K562 (cell line): ENCODE results near the gene SKAP2.

Experiments used
- CHD2 ChIP-seq: IDR thresholded peaks from 2 replicates; pipeline ENCODE4 v1.6.1; 2011; ENCODE audit warnings: low read depth, low read length
- FOXA1 ChIP-seq: fragments of 450-650 bp; IDR thresholded peaks from 2 replicates; pipeline ENCODE4 v1.6.1; 2016; ENCODE audit warnings: mild to moderate bottlenecking, borderline replicate concordance
- NCOA2 ChIP-seq, 2 experiments: fragments of 450-650 bp; IDR thresholded peaks; 2 replicates each; pipeline ENCODE4 v1.6.1; 2018; ENCODE audit warnings: mild to moderate bottlenecking in 2 of 2, moderate library complexity in 1 of 2; ENCODE audit not compliant: partially characterized antibody in 2 of 2
- RB1 ChIP-seq: fragments of 450-650 bp; IDR thresholded peaks from 2 replicates; pipeline ENCODE4 v1.6.1; 2017; ENCODE audit warnings: low read depth, mild to moderate bottlenecking
- TCF7L2 ChIP-seq: fragments of 150-350 bp; IDR thresholded peaks from 2 replicates; pipeline ENCODE4 v1.6.1; 2016; ENCODE audit warnings: low read depth, mild to moderate bottlenecking, low read length, moderate library complexity
- ZNF316 ChIP-seq: fragments of 450-650 bp; IDR thresholded peaks from 2 replicates; pipeline ENCODE4 v1.6.1; 2016
- TF ChIP-seq, protein P1 (sequence below): fragments of 250-450 bp; sonication (Bioruptor Pico); IDR thresholded peaks from 2 replicates; pipeline ENCODE4 v1.5.1; 2021; ENCODE audit warnings: mild to moderate bottlenecking
- TF ChIP-seq, protein P2 (sequence below), 3 experiments: IDR thresholded peaks in 2 of 3; conservative IDR thresholded peaks in 1 of 3; 2 replicates each; pipeline ENCODE4 v1.5.1; 2011 to 2012; ENCODE audit warnings: low read length in 3 of 3, mild to moderate bottlenecking in 3 of 3, control low read depth in 2 of 3, improper control_type of control experiment in 1 of 3, inconsistent platforms in 1 of 3, low read depth in 1 of 3, mixed read lengths in 1 of 3, moderate library complexity in 1 of 3; ENCODE audit not compliant: insufficient read depth in 2 of 3
- TF ChIP-seq, protein P3 (sequence below): conservative IDR thresholded peaks from 2 replicates; pipeline ENCODE4 v1.6.1; 2011; ENCODE audit warnings: low read depth, mild to moderate bottlenecking, low read length; ENCODE audit not compliant: control insufficient read depth
- TF ChIP-seq, protein P4 (sequence below): sonication (generic); formaldehyde crosslinking; IDR thresholded peaks from 2 replicates; pipeline ENCODE4 v1.8.1; 2023; ENCODE audit warnings: mild to moderate bottlenecking, missing genetic modification reagents

DNA sequence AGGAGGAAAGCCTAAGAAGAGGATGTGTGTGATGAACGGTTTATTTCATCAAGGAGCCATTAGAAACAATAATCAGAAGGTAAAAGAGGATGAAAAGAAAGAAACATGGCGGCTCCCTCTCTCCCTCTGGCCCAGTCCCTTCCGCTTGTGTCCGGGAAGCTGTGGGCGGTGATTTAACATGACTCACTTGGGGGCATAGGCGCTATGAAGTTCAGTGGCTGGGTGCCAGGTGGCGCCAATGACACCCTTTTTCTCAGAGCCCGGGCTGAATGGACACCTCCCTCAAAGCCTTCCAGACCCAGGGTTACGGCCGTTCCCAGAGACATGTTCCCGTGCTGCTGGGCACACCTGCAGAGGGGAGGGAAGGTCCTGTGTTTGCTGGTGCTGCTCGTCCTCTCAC is 244.0 kb downstream of the SKAP2 start:
- TF ChIP-seq, protein P1, sequence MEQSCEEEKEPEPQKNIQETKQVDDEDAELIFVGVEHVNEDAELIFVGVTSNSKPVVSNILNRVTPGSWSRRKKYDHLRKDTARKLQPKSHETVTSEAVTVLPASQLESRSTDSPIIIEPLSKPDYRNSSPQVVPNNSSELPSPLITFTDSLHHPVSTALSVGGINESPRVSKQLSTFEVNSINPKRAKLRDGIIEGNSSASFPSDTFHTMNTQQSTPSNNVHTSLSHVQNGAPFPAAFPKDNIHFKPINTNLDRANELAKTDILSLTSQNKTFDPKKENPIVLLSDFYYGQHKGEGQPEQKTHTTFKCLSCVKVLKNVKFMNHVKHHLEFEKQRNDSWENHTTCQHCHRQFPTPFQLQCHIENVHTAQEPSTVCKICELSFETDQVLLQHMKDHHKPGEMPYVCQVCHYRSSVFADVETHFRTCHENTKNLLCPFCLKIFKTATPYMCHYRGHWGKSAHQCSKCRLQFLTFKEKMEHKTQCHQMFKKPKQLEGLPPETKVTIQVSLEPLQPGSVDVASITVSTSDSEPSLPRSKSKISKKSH (CRISPR knock-in tag) = no peak
- no peak for TF ChIP-seq FOXA1
- TF ChIP-seq, protein P2, sequence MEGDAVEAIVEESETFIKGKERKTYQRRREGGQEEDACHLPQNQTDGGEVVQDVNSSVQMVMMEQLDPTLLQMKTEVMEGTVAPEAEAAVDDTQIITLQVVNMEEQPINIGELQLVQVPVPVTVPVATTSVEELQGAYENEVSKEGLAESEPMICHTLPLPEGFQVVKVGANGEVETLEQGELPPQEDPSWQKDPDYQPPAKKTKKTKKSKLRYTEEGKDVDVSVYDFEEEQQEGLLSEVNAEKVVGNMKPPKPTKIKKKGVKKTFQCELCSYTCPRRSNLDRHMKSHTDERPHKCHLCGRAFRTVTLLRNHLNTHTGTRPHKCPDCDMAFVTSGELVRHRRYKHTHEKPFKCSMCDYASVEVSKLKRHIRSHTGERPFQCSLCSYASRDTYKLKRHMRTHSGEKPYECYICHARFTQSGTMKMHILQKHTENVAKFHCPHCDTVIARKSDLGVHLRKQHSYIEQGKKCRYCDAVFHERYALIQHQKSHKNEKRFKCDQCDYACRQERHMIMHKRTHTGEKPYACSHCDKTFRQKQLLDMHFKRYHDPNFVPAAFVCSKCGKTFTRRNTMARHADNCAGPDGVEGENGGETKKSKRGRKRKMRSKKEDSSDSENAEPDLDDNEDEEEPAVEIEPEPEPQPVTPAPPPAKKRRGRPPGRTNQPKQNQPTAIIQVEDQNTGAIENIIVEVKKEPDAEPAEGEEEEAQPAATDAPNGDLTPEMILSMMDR (IDR thresholded peaks at IDR 0.05 in 2 of 3, conservative IDR thresholded peaks at IDR 0.05 in 1 of 3; ENCODE audit: insufficient read depth in 2 of 3, low read depth in 1 of 3, low read length in 3 of 3) = peak; percentile 49 to 60 (median 58)
- TF ChIP-seq CHD2 = no peak
- TF ChIP-seq, protein P3, sequence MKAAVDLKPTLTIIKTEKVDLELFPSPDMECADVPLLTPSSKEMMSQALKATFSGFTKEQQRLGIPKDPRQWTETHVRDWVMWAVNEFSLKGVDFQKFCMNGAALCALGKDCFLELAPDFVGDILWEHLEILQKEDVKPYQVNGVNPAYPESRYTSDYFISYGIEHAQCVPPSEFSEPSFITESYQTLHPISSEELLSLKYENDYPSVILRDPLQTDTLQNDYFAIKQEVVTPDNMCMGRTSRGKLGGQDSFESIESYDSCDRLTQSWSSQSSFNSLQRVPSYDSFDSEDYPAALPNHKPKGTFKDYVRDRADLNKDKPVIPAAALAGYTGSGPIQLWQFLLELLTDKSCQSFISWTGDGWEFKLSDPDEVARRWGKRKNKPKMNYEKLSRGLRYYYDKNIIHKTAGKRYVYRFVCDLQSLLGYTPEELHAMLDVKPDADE = no peak
- TF ChIP-seq NCOA2 (IDR thresholded peaks at IDR 0.05; ENCODE audit: partially characterized antibody in 2 of 2) = no peak
- no peak for TF ChIP-seq TCF7L2
- TF ChIP-seq RB1 = no peak
- TF ChIP-seq, protein P4, sequence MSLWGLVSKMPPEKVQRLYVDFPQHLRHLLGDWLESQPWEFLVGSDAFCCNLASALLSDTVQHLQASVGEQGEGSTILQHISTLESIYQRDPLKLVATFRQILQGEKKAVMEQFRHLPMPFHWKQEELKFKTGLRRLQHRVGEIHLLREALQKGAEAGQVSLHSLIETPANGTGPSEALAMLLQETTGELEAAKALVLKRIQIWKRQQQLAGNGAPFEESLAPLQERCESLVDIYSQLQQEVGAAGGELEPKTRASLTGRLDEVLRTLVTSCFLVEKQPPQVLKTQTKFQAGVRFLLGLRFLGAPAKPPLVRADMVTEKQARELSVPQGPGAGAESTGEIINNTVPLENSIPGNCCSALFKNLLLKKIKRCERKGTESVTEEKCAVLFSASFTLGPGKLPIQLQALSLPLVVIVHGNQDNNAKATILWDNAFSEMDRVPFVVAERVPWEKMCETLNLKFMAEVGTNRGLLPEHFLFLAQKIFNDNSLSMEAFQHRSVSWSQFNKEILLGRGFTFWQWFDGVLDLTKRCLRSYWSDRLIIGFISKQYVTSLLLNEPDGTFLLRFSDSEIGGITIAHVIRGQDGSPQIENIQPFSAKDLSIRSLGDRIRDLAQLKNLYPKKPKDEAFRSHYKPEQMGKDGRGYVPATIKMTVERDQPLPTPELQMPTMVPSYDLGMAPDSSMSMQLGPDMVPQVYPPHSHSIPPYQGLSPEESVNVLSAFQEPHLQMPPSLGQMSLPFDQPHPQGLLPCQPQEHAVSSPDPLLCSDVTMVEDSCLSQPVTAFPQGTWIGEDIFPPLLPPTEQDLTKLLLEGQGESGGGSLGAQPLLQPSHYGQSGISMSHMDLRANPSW = no peak
- no peak for TF ChIP-seq ZNF316
